Left ventricle myocardium inferior (tissue), 1 donor: ENCODE data around the gene FRZB. TPM values are rescaled to one million over a fixed set of nuclear protein-coding genes. Genes with fewer than 3 reads are reported as not detected.

Experiments used
- DNase-seq: peaks from one replicate; pipeline ENCODE4 v3.0.0-alpha.2; 2020
- H3K27ac ChIP-seq: fragments of 200-600 bp; replicated peaks from 2 replicates; pipeline ENCODE4 v1.8.0; 2021
- H3K27me3 ChIP-seq: fragments of 200-600 bp; 2 replicates; pipeline ENCODE4 v1.8.0; 2021; ENCODE audit warnings: low read depth
- H3K36me3 ChIP-seq: fragments of 200-600 bp; 2 replicates; pipeline ENCODE4 v1.8.0; 2021
- H3K4me1 ChIP-seq: fragments of 200-600 bp; 2 replicates; pipeline ENCODE4 v1.8.0; 2021
- H3K4me3 ChIP-seq: fragments of 200-600 bp; 2 replicates; pipeline ENCODE4 v1.8.0; 2021; ENCODE audit warnings: mild to moderate bottlenecking, moderate library complexity
- H3K9me3 ChIP-seq: fragments of 200-600 bp; replicated peaks from 2 replicates; pipeline ENCODE4 v1.8.0; 2021
- CTCF ChIP-seq: fragments of 200-600 bp; IDR thresholded peaks from 2 replicates; pipeline ENCODE4 v1.8.0; 2021; ENCODE audit warnings: antibody characterized with exemption, mild to moderate bottlenecking, borderline replicate concordance
- intact Hi-C: fragments of 100-400 bp; cut with micrococcal nuclease; formaldehyde crosslinking; loops from one replicate; pipeline ENCODE4 v1.11.0; 2022
- total RNA-seq: library from RNA; stranded (reverse); fragmentation: NEBNext Ultra II Directional; extraction: Animal tissue kit (Norgen Biotek cat#: 25700); gene quantifications from one replicate; pipeline ENCODE4 v1.2.1, GENCODE V29; 2021
- donor health status: DM: no; HTN: yes; CAD: no; lungs with severe emphysema.

Gene FRZB
- total RNA-seq, 1 donor from 2014 or later, result 2.2 TPM

DNA sequence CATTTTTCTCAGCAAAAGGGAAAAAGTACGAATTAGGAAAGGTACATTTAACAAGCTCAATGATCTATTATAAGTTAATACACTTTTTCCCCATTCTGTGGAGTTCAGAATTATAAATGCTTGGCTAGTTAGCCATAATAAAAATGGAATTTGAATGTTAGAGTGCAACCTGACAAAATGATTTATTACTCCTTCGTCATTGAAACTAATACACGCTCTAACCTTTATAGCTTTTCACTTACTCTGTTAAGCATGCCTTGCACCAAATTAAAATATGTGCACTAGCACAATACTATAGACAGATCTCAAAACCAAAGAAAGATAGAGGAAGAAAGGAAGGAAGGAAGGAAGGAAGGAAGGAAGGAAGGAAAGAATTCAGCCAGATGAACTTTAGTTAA lies 46.1 kb upstream of the FRZB start:
- Histone ChIP-seq H3K27me3 (no peaks in the 10 kb centered on the region), H3K27ac (no peak overlapping the region), H3K4me3 (no peak overlapping the region), H3K36me3 (peaks cover 45% of the 10 kb centered on the region), H3K4me1 (peaks cover 10% of the 10 kb centered on the region), H3K9me3 (no peaks in the 10 kb centered on the region)
- TF ChIP-seq CTCF, result no peak
- DNase-seq, result no peak
- intact Hi-C loops, result no loop called here

DNA sequence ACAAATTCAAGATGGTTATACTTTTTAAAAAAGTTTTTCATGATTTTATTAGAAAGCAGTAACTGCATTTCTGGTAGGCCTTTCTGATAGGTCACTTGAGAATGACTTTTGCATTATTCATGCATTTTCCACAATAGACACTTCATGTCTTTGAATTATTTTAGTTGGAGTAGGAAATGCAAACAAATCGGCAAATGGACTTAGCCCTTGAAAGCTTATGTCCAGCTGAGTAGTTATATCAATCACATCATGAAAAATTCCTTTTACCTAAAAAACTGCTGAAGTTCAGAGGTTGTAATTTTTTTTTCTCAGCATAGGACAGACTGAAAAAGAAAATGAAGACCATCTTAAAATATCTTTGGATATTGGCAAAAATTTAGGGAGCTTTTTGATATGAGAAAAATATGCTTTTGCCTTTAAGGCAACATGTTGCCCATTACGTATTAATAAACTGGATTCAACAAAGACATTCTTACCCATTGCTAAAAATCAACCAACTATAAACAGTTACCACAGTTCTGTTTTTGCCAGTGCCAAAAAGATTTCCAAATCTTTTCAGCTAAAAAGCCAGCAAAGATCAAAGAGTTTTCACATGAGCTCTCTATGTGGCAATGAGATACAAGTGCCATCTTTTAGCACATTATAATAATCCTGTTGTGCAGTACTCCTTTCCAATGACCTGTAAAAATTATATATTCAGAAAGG lies 45.5 kb upstream of the FRZB start:
- Histone ChIP-seq H3K27ac (no peak overlapping the region), H3K4me1 (peaks cover 10% of the 10 kb centered on the region), H3K9me3 (no peaks in the 10 kb centered on the region), H3K36me3 (peaks cover 48% of the 10 kb centered on the region), H3K27me3 (no peaks in the 10 kb centered on the region), H3K4me3 (no peak overlapping the region)
- intact Hi-C loops, result no loop called here
- no peak for DNase-seq
- TF ChIP-seq CTCF, result no peak

DNA sequence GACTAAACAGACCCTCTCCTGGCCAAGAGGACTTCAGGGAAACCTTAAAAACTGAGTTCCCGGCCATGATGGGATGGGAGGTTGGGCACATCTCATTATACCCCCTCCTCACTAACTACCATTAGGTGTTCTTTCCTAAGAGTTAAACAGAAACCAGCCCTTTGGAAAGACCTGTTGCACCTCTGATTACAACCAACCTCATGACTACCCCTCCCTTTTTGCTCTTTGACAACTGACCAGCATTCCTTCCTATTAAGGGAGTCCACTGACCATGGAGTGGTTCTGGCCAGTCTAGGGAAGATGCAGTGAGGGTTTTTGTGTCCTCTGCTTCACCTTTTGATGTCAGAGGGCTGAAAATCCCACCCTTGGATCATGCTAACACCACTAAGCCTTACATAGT lies 44.5 kb upstream of the FRZB start:
- Histone ChIP-seq H3K4me1 (peaks cover 10% of the 10 kb centered on the region), H3K36me3 (peaks cover 49% of the 10 kb centered on the region), H3K27me3 (no peaks in the 10 kb centered on the region), H3K27ac (no peak overlapping the region), H3K9me3 (no peaks in the 10 kb centered on the region), H3K4me3 (no peak overlapping the region)
- no peak for TF ChIP-seq CTCF
- DNase-seq, result no peak
- intact Hi-C loops, result no loop called here

DNA sequence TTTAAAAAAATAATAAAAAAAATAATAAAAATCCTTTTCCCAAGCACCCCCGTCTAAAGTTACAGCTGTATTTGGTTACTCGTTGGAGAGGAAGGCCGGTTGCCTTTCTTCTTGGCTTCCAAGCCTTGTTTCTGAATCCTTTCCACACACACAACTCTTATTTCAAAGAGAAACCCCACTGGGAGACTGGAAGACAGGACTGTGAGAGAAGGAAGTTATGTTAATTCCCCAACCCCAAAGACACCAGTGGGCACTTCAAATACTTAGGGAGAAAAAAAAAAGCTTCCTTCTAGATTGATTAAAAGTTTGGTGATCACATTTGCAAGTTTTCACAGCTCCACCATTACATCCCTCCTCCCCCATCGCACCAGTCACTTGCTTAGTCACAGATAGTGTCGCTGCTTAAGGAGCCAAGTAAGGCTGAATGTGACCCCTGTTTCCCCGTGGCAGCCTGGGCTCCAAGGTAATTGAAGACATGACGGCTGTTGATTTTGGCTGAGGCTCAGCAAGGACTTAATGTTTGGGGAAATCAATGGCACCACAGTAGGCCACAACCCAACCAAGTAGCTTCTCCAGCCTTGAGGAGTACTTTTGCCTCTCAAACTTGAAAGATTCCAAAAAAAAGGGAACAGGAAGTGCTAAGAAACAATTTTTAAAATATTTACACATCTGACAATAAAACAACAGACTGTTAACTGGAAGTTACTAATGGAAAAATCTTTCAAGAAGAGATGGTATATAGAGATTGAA lies 40.8 kb upstream of the FRZB start:
- intact Hi-C loops, result no loop called here
- Histone ChIP-seq H3K4me3 (no peak overlapping the region), H3K27me3 (no peaks in the 10 kb centered on the region), H3K4me1 (peaks cover 4% of the 10 kb centered on the region), H3K27ac (no peak overlapping the region), H3K9me3 (no peaks in the 10 kb centered on the region), H3K36me3 (peaks cover 24% of the 10 kb centered on the region)
- no peak for DNase-seq
- TF ChIP-seq CTCF, result no peak

DNA sequence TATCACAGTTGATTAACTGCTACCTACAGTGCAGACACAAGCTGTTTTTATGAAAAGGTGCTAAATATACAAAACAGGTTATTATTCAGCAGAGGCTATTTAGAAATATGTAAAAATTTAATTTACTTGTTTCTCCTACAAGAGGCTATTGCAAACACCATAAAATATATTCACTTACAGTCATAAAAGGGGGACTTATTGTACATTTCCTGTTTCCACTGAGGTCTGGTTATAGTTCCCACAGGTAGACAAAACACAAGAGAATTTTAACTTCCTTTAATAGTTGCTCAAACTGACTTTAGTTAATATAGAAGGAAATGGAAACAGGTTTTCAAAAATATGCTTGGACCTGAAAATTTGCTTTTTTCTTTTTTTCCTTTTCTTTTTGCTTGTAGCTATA lies 40.0 kb upstream of the FRZB start:
- intact Hi-C loops, result no loop called here
- H3K36me3 ChIP-seq, result peaks cover 21% of the 10 kb centered on the region
- no peaks in the 10 kb centered on the region for H3K27me3 ChIP-seq
- no peaks in the 10 kb centered on the region for H3K9me3 ChIP-seq
- peaks cover 4% of the 10 kb centered on the region for H3K4me1 ChIP-seq
- no peak overlapping the region for H3K27ac ChIP-seq
- DNase-seq, result no peak
- no peak for TF ChIP-seq CTCF
- H3K4me3 ChIP-seq, result no peak overlapping the region
